ENCODE results near the gene TAS2R46. TPM values are rescaled to one million over a fixed set of nuclear protein-coding genes. Genes with fewer than 3 reads are reported as not detected.
"Not testable (repeated sequence)": the region's sequence is repeated elsewhere in the genome, so short reads cannot be mapped to it uniquely, and the experiment has no call there.

TAS2R46 gene, protein sequence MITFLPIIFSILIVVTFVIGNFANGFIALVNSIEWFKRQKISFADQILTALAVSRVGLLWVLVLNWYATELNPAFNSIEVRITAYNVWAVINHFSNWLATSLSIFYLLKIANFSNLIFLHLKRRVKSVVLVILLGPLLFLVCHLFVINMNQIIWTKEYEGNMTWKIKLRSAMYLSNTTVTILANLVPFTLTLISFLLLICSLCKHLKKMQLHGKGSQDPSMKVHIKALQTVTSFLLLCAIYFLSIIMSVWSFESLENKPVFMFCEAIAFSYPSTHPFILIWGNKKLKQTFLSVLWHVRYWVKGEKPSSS
- 10 to 100 TPM in 1 of 5 donors, 1 to 10 TPM in 2, not detected in 2; 2.2 to 10.5 (median 4.1) TPM for total RNA-seq
- not detected for polyA plus RNA-seq
- long read RNA-seq, donor 1: 0 reads
- long read RNA-seq, donor 2: 0 reads
- long read RNA-seq, donor 3: 0 reads
- long read RNA-seq, donor 4: 0 reads
- long read RNA-seq, donor 5: 0 reads
- long read RNA-seq, donor 6: 0 reads
- long read RNA-seq, donor 7: 0 reads
- long read RNA-seq, donor 8: 0 reads
- long read RNA-seq, donor 9: 0 reads
- long read RNA-seq, donor 10: 0 reads

DNA sequence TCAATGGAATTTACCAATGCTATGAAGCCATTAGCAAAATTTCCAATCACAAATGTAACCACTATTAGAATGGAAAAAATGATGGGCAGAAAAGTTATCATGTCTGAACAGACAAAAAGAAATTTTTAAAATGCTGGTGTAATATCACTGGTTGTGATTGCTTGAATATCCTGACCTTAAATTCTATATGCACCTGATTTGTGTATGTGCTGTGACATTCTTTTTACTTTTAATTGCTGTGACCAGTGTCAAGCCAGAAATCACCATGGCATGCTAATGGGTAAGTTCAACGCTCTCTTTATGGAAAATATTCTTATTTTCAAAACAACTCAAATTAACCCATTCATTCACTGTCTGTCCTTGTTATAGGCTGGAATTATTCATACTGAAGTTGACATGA lies at the start of gene TAS2R46:
Gene TAS2R46, minus strand, starts transcription at position 101 of the 400 bp plus-strand sequence. Its CDS starts 0 bp downstream, at position 101.
- H3K4me3 ChIP-seq; H3K4me1 ChIP-seq; H3K36me3 ChIP-seq; H3K27me3 ChIP-seq; H3K9me3 ChIP-seq; H3K27ac ChIP-seq; DNase-seq; intact Hi-C loops (cut with DNase I; ENCODE audit: low total_unique reads): not testable (repeated sequence)
- 80 to 94% (median 93%) methylated on average over 1 of the region's 1 CpG for WGBS, 5 donors

DNA sequence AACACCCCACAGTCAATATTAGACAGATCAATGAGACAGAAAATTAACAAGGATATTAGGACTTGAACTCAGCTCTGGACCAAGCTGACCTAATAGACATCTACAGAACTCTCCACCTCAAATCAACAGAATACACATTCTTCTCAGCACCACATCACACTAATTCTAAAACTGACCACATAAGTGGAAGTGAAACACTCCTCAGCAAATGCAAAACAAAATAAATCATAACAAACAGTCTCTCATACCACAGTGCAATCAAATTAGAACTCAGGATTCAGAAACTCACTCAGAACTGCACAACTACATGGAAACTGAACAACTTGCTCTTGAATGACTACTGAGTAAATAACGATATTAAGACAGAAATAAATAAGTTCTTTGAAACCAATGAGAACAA lies 49.1 kb upstream of the TAS2R46 start:
- H3K4me1 ChIP-seq; H3K27ac ChIP-seq; intact Hi-C loops (cut with DNase I; ENCODE audit: low total_unique reads); H3K4me3 ChIP-seq; H3K36me3 ChIP-seq; DNase-seq; H3K27me3 ChIP-seq: not testable (repeated sequence)
- 87 to 97% (median 90%) methylated on average over 1 of the region's 1 CpG for WGBS, 5 donors
- H3K9me3 ChIP-seq: peaks cover 0 to 24% (median 5%) of the 10 kb centered on the region in 4 donors

DNA sequence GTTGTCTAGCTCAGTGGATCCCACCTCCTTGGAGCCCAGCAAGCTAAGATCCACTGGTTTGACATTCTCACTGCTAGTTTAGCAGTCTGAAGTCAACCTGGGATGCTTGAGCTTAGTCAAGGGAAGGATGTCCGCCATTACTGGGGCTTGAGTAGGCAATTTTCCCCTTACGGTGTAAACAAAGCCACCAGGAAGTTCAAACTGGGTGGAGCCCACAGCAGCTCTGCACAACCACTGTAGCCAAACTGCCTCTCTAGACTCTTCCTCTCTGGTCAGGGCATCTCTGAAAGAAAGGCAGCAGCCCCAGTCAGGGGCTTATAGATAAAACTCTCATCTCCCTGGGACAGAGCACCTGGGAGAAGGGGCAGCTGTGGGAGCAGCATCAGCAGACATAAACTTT lies 46.8 kb upstream of the TAS2R46 start:
- H3K36me3 ChIP-seq: peaks cover 0 to 9% (median 4%) of the 10 kb centered on the region in 4 donors
- DNase-seq: no peak
- H3K27ac ChIP-seq: no peak overlapping the region
- no peaks in the 10 kb centered on the region for H3K27me3 ChIP-seq
- H3K9me3 ChIP-seq: peaks cover 0 to 24% (median 5%) of the 10 kb centered on the region in 4 donors
- WGBS, 5 donors: 92 to 100% (median 93%) methylated on average over 2 of the region's 2 CpGs
- H3K4me1 ChIP-seq: no peaks in the 10 kb centered on the region
- TF ChIP-seq POLR2A (IDR thresholded peaks at IDR 0.05) (no peak), POLR2AphosphoS5 (IDR thresholded peaks at IDR 0.05) (no peak), EP300 (IDR thresholded peaks at IDR 0.05) (no peak)
- TF ChIP-seq, protein P1, sequence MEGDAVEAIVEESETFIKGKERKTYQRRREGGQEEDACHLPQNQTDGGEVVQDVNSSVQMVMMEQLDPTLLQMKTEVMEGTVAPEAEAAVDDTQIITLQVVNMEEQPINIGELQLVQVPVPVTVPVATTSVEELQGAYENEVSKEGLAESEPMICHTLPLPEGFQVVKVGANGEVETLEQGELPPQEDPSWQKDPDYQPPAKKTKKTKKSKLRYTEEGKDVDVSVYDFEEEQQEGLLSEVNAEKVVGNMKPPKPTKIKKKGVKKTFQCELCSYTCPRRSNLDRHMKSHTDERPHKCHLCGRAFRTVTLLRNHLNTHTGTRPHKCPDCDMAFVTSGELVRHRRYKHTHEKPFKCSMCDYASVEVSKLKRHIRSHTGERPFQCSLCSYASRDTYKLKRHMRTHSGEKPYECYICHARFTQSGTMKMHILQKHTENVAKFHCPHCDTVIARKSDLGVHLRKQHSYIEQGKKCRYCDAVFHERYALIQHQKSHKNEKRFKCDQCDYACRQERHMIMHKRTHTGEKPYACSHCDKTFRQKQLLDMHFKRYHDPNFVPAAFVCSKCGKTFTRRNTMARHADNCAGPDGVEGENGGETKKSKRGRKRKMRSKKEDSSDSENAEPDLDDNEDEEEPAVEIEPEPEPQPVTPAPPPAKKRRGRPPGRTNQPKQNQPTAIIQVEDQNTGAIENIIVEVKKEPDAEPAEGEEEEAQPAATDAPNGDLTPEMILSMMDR (IDR thresholded peaks at IDR 0.05): no peak
- intact Hi-C loops (cut with DNase I; ENCODE audit: low total_unique reads): no loop called here
- no peak overlapping the region for H3K4me3 ChIP-seq

DNA sequence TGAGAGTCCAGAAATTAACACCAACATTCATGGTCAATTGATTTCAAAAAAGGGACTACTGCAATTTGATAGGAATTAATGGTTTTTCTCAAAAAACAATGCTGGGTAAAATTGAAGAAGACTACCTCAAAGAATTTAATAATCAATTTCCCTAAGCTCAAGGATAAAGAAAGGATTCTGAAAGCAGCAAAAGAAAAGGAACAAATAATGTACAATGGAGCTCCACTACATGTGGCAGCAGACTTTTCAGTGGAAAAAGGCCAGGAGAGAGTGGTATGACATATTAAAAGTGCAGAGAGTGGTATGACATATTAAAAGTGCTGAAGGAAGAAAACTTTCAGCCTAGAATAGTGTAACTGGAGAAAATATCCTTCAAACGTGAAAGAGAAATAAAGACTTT lies 45.6 kb upstream of the TAS2R46 start:
- no peaks in the 10 kb centered on the region for H3K27me3 ChIP-seq
- intact Hi-C loops (cut with DNase I; ENCODE audit: low total_unique reads): no loop called here
- TF ChIP-seq POLR2AphosphoS5 (IDR thresholded peaks at IDR 0.05) (no peak), POLR2A (IDR thresholded peaks at IDR 0.05) (no peak), EP300 (IDR thresholded peaks at IDR 0.05) (no peak)
- TF ChIP-seq, protein P1 (IDR thresholded peaks at IDR 0.05): no peak
- H3K27ac ChIP-seq: no peak overlapping the region
- 67 to 90% (median 86%) methylated on average over 1 of the region's 1 CpG for WGBS, 5 donors
- H3K4me3 ChIP-seq: no peak overlapping the region
- H3K9me3 ChIP-seq: peaks cover 0 to 30% (median 4%) of the 10 kb centered on the region in 4 donors
- no peaks in the 10 kb centered on the region for H3K4me1 ChIP-seq
- peaks cover 0 to 9% (median 4%) of the 10 kb centered on the region in 4 donors for H3K36me3 ChIP-seq
- DNase-seq: no peak

DNA sequence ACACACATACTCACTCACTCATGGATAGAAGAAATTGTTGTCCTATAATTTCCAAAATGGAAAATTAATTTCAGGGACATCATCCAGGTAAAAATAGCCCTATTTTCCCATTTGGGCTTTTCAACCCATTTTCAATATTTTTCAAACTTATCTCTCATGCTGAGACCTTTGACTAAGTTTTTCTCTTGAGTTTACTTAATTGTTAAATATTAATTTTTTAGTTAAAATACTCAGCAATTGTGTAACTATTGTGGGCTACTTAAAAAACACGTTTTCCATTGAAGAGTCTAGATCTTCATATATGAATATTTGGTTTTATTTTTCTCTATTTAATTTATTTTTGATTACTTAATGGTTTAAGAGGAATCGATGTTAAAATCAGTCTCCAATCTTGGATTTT lies 44.2 kb upstream of the TAS2R46 start:
- Histone ChIP-seq H3K4me1 (no peaks in the 10 kb centered on the region), H3K27ac (no peak overlapping the region), H3K4me3 (no peak overlapping the region), H3K9me3 (peaks cover 0 to 20% (median 0%) of the 10 kb centered on the region in 4 donors), H3K27me3 (no peaks in the 10 kb centered on the region), H3K36me3 (peaks cover 0 to 9% (median 4%) of the 10 kb centered on the region in 4 donors)
- WGBS, 5 donors: 81 to 93% (median 89%) methylated on average over 2 of the region's 2 CpGs
- intact Hi-C loops (cut with DNase I; ENCODE audit: low total_unique reads): no loop called here
- DNase-seq: no peak
- TF ChIP-seq POLR2AphosphoS5 (IDR thresholded peaks at IDR 0.05) (no peak), POLR2A (IDR thresholded peaks at IDR 0.05) (no peak), EP300 (IDR thresholded peaks at IDR 0.05) (no peak)
- TF ChIP-seq, protein P1 (IDR thresholded peaks at IDR 0.05): no peak
